Endothelial cell of umbilical vein (primary cell): Measurements from ENCODE around the gene NCLN. TPM values are rescaled to one million over a fixed set of nuclear protein-coding genes. Genes with fewer than 3 reads are reported as not detected.

ENCODE experiments used
- BruUV-seq: library from RNA; stranded (reverse); fragments of 400-500 nt; replicated peaks from 2 replicates; lab custom pipeline; 2021; lab: Mats Ljungman, UMichigan
- CTCF ChIA-PET: fragments of 300-600, 350-600 bp; sonication (Branson Sonifier 250); formaldehyde crosslinking; loops from one replicate; lab custom pipeline; 2021; ENCODE audit warnings: antibody characterized with exemption, inconsistent platforms; lab: Charles Lee
- POLR2A ChIA-PET: fragments of 300-600, 350-600 bp; sonication (Branson Sonifier 250); formaldehyde crosslinking; loops from one replicate; lab custom pipeline; 2021; ENCODE audit warnings: antibody characterized with exemption, inconsistent platforms; lab: Charles Lee
- DNase-seq: peaks from one replicate; pipeline ENCODE4 v3.0.0-alpha.2; 2011; ENCODE audit warnings: low read depth, low spot score
- FAIRE-seq: peaks from 2 replicates; lab custom pipeline; 2011; peaks lifted over from hg19 to GRCh38; lab: Jason Lieb, UNC
- H2AFZ ChIP-seq: 2 replicates; pipeline ENCODE4 v1.6.0; 2012; ENCODE audit warnings: low read depth, low read length, control low read depth, inconsistent platforms
- H3K27ac ChIP-seq: 2 replicates; pipeline ENCODE4 v1.5.1; 2011; ENCODE audit warnings: low read depth, mild to moderate bottlenecking, control low read depth, low read length, moderate library complexity; ENCODE audit not compliant: insufficient read depth
- H3K27me3 ChIP-seq, 2 experiments: 2 replicates each; pipeline versions ENCODE4 v1.6.0 to v1.6.1; 2011; ENCODE audit warnings: low read length in 2 of 2, mixed read lengths in 1 of 2; ENCODE audit not compliant: control insufficient read depth in 2 of 2, insufficient read depth in 2 of 2
- H3K36me3 ChIP-seq, 2 experiments: 2 replicates in 1 of 2; 3 replicates in 1 of 2; pipeline ENCODE4 v1.5.1; 2011; ENCODE audit warnings: low read length in 2 of 2, mild to moderate bottlenecking in 1 of 2, moderate library complexity in 1 of 2; ENCODE audit not compliant: control insufficient read depth in 2 of 2, insufficient read depth in 2 of 2; ENCODE audit errors: extremely low read depth in 1 of 2
- H3K4me1 ChIP-seq: 3 replicates; pipeline ENCODE4 v1.5.1; 2011; ENCODE audit warnings: mild to moderate bottlenecking, low read length; ENCODE audit not compliant: control insufficient read depth, insufficient read depth; ENCODE audit errors: extremely low read depth
- H3K4me2 ChIP-seq: 2 replicates; pipeline ENCODE4 v1.6.1; 2011; ENCODE audit warnings: low read length, control low read depth, mixed read lengths; ENCODE audit not compliant: insufficient read depth
- H3K4me3 ChIP-seq, 3 experiments: fragments of 200-600 bp in 1 of 3; sonication (generic), shearing (Covaris generic) in 1 of 3; replicated peaks in 1 of 3; 2 replicates each; pipeline ENCODE4 v1.5.1; 2011 to 2016; ENCODE audit warnings: control low read depth in 3 of 3, low read length in 3 of 3, mild to moderate bottlenecking in 2 of 3, inconsistent platforms in 1 of 3, low read depth in 1 of 3, moderate library complexity in 1 of 3; ENCODE audit not compliant: insufficient read depth in 1 of 3
- H3K79me2 ChIP-seq: 2 replicates; pipeline ENCODE4 v1.6.0; 2012; ENCODE audit warnings: low read length, inconsistent platforms; ENCODE audit not compliant: control insufficient read depth, insufficient read depth
- H3K9ac ChIP-seq: replicated peaks from 2 replicates; pipeline ENCODE3; 2011; ENCODE audit warnings: low read length, control low read depth; ENCODE audit not compliant: insufficient read depth; ENCODE audit errors: extremely low read depth
- H3K9me1 ChIP-seq: replicated peaks from 3 replicates; pipeline ENCODE4 v1.6.0; 2011; ENCODE audit warnings: mild to moderate bottlenecking, low read length; ENCODE audit not compliant: control insufficient read depth, insufficient read depth; ENCODE audit errors: extremely low read depth
- H3K9me3 ChIP-seq: replicated peaks from 2 replicates; pipeline ENCODE4 v1.5.1; 2012; ENCODE audit warnings: low read length, inconsistent platforms; ENCODE audit not compliant: control insufficient read depth, insufficient read depth
- H4K20me1 ChIP-seq: replicated peaks from 2 replicates; pipeline ENCODE3; 2011; ENCODE audit warnings: mild to moderate bottlenecking, low read length; ENCODE audit not compliant: control insufficient read depth, insufficient read depth; ENCODE audit errors: extremely low read depth
- CTCF ChIP-seq, 2 donors: IDR thresholded peaks; 1 replicate in 1 of 2; 2 replicates in 1 of 2; pipeline ENCODE4 v1.5.1; 2011; ENCODE audit warnings: low read length in 2 of 2, mild to moderate bottlenecking in 2 of 2, moderate library complexity in 2 of 2, control low read depth in 1 of 2, inconsistent platforms in 1 of 2, low read depth in 1 of 2; ENCODE audit not compliant: insufficient read depth in 1 of 2; ENCODE audit errors: extremely low read depth in 1 of 2
- EZH2 ChIP-seq: IDR thresholded peaks from 2 replicates; pipeline ENCODE4 v1.6.1; 2012; ENCODE audit warnings: borderline replicate concordance, low read depth, mild to moderate bottlenecking, moderate library complexity, low read length, inconsistent platforms; ENCODE audit not compliant: severe bottlenecking
- FOS ChIP-seq: IDR thresholded peaks from 2 replicates; pipeline ENCODE4 v1.6.1; 2011; ENCODE audit warnings: mild to moderate bottlenecking, low read length, moderate library complexity, borderline replicate concordance; ENCODE audit not compliant: insufficient read depth
- GATA2 ChIP-seq: IDR thresholded peaks from 2 replicates; pipeline ENCODE4 v1.7.0; 2011; ENCODE audit warnings: low read depth, mild to moderate bottlenecking, moderate library complexity, mixed read lengths, low read length; ENCODE audit not compliant: insufficient read length, insufficient read depth
- JUN ChIP-seq: IDR thresholded peaks from 2 replicates; pipeline ENCODE4 v1.6.1; 2011; ENCODE audit warnings: borderline replicate concordance, low read depth; ENCODE audit not compliant: insufficient read length, insufficient read depth
- MYC ChIP-seq: IDR thresholded peaks from one replicate; pipeline ENCODE4 v1.6.1; 2011; ENCODE audit warnings: mild to moderate bottlenecking, low read depth, low read length
- POLR2A ChIP-seq: IDR thresholded peaks from 2 replicates; pipeline ENCODE4 v1.6.1; 2012; ENCODE audit warnings: low read depth, mild to moderate bottlenecking, control low read depth, low read length
- POLR2AphosphoS5 ChIP-seq: IDR thresholded peaks from 2 replicates; pipeline ENCODE4 v1.6.1; 2012; ENCODE audit warnings: low read depth, mild to moderate bottlenecking, control low read depth, low read length, moderate library complexity; ENCODE audit not compliant: insufficient read depth
- dilution Hi-C: fragments of 300-500 bp; cut with MboI; formaldehyde crosslinking; loops from one replicate; pipeline ENCODE4 v1.15.0; 2019; ENCODE audit warnings: low sequenced_read_pairs; ENCODE audit not compliant: extremely low pct_ligation_motif_present
- intact Hi-C: fragments of 100-400 bp; cut with micrococcal nuclease; formaldehyde crosslinking; loops from one replicate; pipeline ENCODE4 v1.10.0; 2022
- polyA plus RNA-seq, 4 experiments: library from polyadenylated mRNA; depleted of rRNA in 3 of 4; stranded (reverse) in 3 of 4; unstranded in 1 of 4; fragments of >200 nt; gene quantifications; 2 replicates each; pipeline versions ENCODE4 v1.2.1 to v1.2.3, GENCODE V29; 2011 to 2012; ENCODE audit warnings: missing spikeins in 1 of 4
- total RNA-seq: library from RNA; stranded (reverse); gene quantifications from 2 replicates; pipeline ENCODE4 v1.2.3, GENCODE V29; 2021
- TF ChIP-seq, protein P1 (sequence below): IDR thresholded peaks from 2 replicates; pipeline ENCODE4 v1.6.1; 2011; ENCODE audit not compliant: insufficient read depth, insufficient read length

Gene NCLN
- total and polyA plus RNA-seq, 2 donors (not counting 3 experiments of a cell fraction or from before 2014, with no cell fraction given): 97.2 to 102 TPM

GRCh38 chr19:3138268-3138667 is 47.5 kb upstream of the NCLN start:
- Histone ChIP-seq H3K9ac (no peak overlapping the region), H3K4me1 (peaks cover 27% of the 10 kb centered on the region), H3K27ac (no peak overlapping the region), H2AFZ (no peak overlapping the region), H3K79me2 (no peaks in the 10 kb centered on the region), H3K9me3 (no peaks in the 10 kb centered on the region), H3K4me3 (no peak overlapping the region), H3K9me1 (no peaks in the 10 kb centered on the region), H3K4me2 (no peak overlapping the region), H3K36me3 (no peaks in the 10 kb centered on the region), H3K27me3 (no peaks in the 10 kb centered on the region), H4K20me1 (no peaks in the 10 kb centered on the region)
- no peak for DNase-seq
- BruUV-seq: no TSS peak
- dilution Hi-C loops (no loop called here), intact Hi-C loops (no loop called here)
- ChIA-PET CTCF (interaction anchor here (1.1 to 3.1 kb wide), 2 partner anchors 9 to 30 kb away, joined by 6 to 27 read pairs; no protein-coding TSS in a partner anchor), POLR2A (no interaction called here)
- TF ChIP-seq POLR2AphosphoS5: no peak
- TF ChIP-seq EZH2: no peak
- TF ChIP-seq, protein P1, sequence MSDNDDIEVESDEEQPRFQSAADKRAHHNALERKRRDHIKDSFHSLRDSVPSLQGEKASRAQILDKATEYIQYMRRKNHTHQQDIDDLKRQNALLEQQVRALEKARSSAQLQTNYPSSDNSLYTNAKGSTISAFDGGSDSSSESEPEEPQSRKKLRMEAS: no peak
- TF ChIP-seq CTCF (IDR thresholded peaks at IDR 0.05; ENCODE audit: extremely low read depth in 1 of 2, insufficient read depth in 1 of 2, low read depth in 1 of 2, low read length in 2 of 2): no peak
- no peak for TF ChIP-seq MYC
- TF ChIP-seq FOS: no peak
- no peak for TF ChIP-seq JUN
- no peak for TF ChIP-seq GATA2
- TF ChIP-seq POLR2A: no peak
- no peak for FAIRE-seq
